Thoracic aorta (tissue), 2 donors: ENCODE results near the gene PRTG. TPM values are rescaled to one million over a fixed set of nuclear protein-coding genes. Genes with fewer than 3 reads are reported as not detected.

ENCODE experiments used
- ATAC-seq: fragments of 150-250 bp; one replicate; pipeline ENCODE4 v1.8.0; 2017; ENCODE audit warnings: low read depth; ENCODE audit not compliant: insufficient number of reproducible peaks, low FRiP score
- DNase-seq: peaks from one replicate; pipeline ENCODE4 v3.0.0-alpha.2; 2020; ENCODE audit warnings: low spot score
- H3K27ac ChIP-seq, 2 donors: fragments of 200-600 bp; sonication (generic); 1 replicate in 1 of 2; 2 replicates in 1 of 2; pipeline ENCODE4 v1.5.1; 2016; ENCODE audit warnings: mild to moderate bottlenecking in 2 of 2, moderate library complexity in 2 of 2
- H3K27me3 ChIP-seq: fragments of 200-600 bp; sonication (generic); replicated peaks from 2 replicates; pipeline ENCODE4 v1.6.0; 2016; ENCODE audit warnings: mild to moderate bottlenecking; ENCODE audit not compliant: insufficient read depth
- H3K36me3 ChIP-seq: fragments of 200-600 bp; sonication (generic); one replicate; pipeline ENCODE4 v1.5.1; 2016
- H3K4me1 ChIP-seq, 2 donors: fragments of 200-600 bp; sonication (generic); 1 replicate in 1 of 2; 2 replicates in 1 of 2; pipeline versions ENCODE4 v1.5.1 to v1.6.0; 2016; ENCODE audit warnings: low read depth in 2 of 2, mild to moderate bottlenecking in 1 of 2; ENCODE audit not compliant: control insufficient read depth in 1 of 2
- H3K4me3 ChIP-seq: fragments of 200-600 bp; sonication (generic); 2 replicates; pipeline ENCODE4 v1.5.1; 2016; ENCODE audit warnings: mild to moderate bottlenecking
- H3K9me3 ChIP-seq: fragments of 200-600 bp; sonication (generic); 2 replicates; pipeline ENCODE4 v1.5.1; 2016
- total RNA-seq, 2 donors: library from RNA; depleted of rRNA; stranded (reverse); fragments of >200 nt; gene quantifications; one replicate each; pipeline versions ENCODE4 v1.1.0 to v1.2.3, GENCODE V29; 2016
- TF ChIP-seq, protein P1 (sequence below): fragments of 200-600 bp; sonication (generic); IDR thresholded peaks from one replicate; pipeline ENCODE4 v1.5.1; 2019; ENCODE audit warnings: antibody characterized with exemption

The PRTG gene
- total RNA-seq, 2 donors from 2014 or later, result 0.41 to 3.0 TPM

DNA sequence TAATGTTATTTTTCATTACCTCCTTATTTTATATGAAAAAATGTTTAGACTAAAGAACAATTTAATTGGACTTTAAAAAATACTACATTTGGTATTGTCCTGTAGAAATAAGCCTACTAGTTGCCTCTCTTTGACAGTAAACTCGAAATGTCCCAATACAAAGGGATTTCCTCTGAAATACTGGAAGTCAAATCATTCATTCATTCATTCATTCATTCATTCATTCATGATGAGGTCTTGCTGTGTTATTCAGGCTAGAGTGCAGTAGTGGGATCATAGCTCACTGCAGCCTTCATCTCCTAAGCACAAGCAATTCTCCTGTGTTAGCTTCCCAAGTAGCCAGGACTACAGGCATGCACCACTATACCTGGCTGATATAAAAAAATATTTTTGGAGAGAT is 104.2 kb downstream of the PRTG start:
- H3K4me3 ChIP-seq, result no peak overlapping the region
- H3K9me3 ChIP-seq, result no peaks in the 10 kb centered on the region
- no peak overlapping the region for H3K27ac ChIP-seq
- peaks cover 5% of the 10 kb centered on the region for H3K36me3 ChIP-seq
- DNase-seq, result no peak
- no peak for ATAC-seq
- TF ChIP-seq, protein P1, sequence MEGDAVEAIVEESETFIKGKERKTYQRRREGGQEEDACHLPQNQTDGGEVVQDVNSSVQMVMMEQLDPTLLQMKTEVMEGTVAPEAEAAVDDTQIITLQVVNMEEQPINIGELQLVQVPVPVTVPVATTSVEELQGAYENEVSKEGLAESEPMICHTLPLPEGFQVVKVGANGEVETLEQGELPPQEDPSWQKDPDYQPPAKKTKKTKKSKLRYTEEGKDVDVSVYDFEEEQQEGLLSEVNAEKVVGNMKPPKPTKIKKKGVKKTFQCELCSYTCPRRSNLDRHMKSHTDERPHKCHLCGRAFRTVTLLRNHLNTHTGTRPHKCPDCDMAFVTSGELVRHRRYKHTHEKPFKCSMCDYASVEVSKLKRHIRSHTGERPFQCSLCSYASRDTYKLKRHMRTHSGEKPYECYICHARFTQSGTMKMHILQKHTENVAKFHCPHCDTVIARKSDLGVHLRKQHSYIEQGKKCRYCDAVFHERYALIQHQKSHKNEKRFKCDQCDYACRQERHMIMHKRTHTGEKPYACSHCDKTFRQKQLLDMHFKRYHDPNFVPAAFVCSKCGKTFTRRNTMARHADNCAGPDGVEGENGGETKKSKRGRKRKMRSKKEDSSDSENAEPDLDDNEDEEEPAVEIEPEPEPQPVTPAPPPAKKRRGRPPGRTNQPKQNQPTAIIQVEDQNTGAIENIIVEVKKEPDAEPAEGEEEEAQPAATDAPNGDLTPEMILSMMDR, result no peak
- H3K4me1 ChIP-seq, result no peaks in the 10 kb centered on the region
- no peaks in the 10 kb centered on the region for H3K27me3 ChIP-seq

DNA sequence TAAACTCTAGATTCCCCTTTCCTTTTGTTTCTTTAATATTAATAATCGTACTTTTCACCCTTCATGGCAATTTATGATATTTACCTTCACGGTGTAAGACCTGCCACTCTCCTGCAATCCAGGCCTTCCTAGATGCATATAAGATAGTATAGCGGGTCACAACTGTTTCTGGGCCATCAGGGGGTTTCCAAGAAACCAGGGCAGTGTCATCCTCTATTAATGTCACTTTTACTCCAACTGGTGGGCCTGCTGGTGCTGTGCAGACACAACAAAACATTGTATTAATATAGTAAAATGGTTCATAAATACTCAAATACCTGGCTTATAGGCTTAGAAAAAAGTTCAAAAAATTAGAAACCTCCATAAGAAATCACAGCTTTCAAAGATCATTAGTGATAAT is 105.9 kb downstream of the PRTG start:
- TF ChIP-seq, protein P1, result no peak
- ATAC-seq, result no peak
- H3K27me3 ChIP-seq, result no peaks in the 10 kb centered on the region
- H3K36me3 ChIP-seq, result peaks cover 5% of the 10 kb centered on the region
- no peak overlapping the region for H3K27ac ChIP-seq
- no peaks in the 10 kb centered on the region for H3K9me3 ChIP-seq
- DNase-seq, result no peak
- no peaks in the 10 kb centered on the region for H3K4me1 ChIP-seq
- H3K4me3 ChIP-seq, result no peak overlapping the region

DNA sequence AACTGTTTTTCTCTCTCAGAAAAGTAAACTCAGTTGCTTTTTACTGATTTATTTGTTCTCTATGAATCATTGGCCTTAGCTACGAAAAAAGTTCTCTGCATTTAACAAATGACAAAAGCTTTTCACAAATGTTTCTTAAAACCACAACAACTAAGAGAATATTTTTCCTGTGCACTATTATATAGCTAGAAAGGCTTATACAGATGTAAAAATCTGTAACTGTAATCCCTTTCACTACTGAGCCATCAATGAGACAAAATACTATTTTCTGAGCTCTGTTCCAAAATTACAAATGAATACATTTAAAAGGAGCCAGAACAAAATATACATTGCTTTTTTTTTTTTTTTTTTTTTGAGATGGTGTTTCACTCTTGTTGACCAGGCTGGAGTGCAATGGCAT is 109.2 kb downstream of the PRTG start:
- no peaks in the 10 kb centered on the region for H3K27me3 ChIP-seq

DNA sequence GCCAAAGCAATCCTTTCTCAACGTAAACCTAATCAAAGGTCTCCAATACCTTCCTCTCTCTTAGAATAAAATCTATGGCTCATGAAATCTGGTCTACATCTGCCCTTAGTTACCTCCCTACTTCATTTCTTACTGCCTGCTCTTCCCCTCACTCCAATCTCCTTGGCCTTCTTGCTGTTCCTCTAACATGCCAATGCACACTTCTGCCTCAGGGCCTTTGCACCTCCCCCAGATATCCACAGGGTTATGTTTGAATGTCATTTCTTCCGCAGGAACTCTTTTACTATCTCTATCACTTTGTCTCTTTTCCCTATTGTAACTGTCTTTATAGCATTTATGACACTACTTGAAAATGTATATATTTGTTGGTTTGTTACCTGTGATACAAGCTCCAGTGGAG is 110.5 kb downstream of the PRTG start:
- TF ChIP-seq, protein P1, result no peak
- Histone ChIP-seq H3K27me3 (no peaks in the 10 kb centered on the region), H3K27ac (no peak overlapping the region), H3K36me3 (no peaks in the 10 kb centered on the region), H3K4me1 (no peaks in the 10 kb centered on the region), H3K4me3 (no peak overlapping the region), H3K9me3 (no peaks in the 10 kb centered on the region)
- DNase-seq (no peak), ATAC-seq (no peak)

More for the DNA sequence above, 109.2 kb downstream of the PRTG start:
- ATAC-seq, result no peak
- H3K4me3 ChIP-seq, result no peak overlapping the region
- no peak overlapping the region for H3K27ac ChIP-seq
- H3K36me3 ChIP-seq, result no peaks in the 10 kb centered on the region
- H3K4me1 ChIP-seq, result no peaks in the 10 kb centered on the region
- DNase-seq, result no peak
- no peaks in the 10 kb centered on the region for H3K9me3 ChIP-seq
- TF ChIP-seq, protein P1, result no peak

DNA sequence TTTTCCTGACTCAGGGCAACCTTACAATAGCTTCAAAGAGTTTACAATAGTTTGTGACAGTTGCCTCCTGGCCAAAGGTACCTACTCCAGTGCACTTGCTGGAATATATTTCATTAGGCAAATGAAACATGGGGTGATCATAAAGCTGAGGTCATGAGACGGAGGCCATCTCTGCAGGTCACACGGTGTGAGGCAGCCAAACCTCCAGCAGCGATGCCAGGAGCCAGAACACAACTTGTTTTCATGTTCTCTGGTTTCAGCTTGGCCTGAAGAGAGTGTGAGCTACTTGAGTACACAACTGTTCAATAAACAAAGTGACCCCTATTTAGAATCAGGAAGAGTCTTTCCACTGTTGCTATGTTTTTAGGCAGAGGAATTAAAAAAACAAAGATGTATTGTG is 112.1 kb downstream of the PRTG start:
- H3K36me3 ChIP-seq, result no peaks in the 10 kb centered on the region
- no peak for DNase-seq
- no peaks in the 10 kb centered on the region for H3K27me3 ChIP-seq
- H3K27ac ChIP-seq, result no peak overlapping the region
- TF ChIP-seq, protein P1, result no peak
- ATAC-seq, result no peak
- no peaks in the 10 kb centered on the region for H3K4me1 ChIP-seq
- no peaks in the 10 kb centered on the region for H3K9me3 ChIP-seq
- H3K4me3 ChIP-seq, result no peak overlapping the region
